T-helper 22 cell (primary cell): ENCODE results near the gene AGFG1.
"Not testable (repeated sequence)": the region's sequence is repeated elsewhere in the genome, so short reads cannot be mapped to it uniquely, and the experiment has no call there.

Experiments used
- DNase-seq: peaks from one replicate; pipeline ENCODE4 v3.0.0-alpha.2; 2020; ENCODE audit warnings: low read depth

The AGFG1 gene

DNA sequence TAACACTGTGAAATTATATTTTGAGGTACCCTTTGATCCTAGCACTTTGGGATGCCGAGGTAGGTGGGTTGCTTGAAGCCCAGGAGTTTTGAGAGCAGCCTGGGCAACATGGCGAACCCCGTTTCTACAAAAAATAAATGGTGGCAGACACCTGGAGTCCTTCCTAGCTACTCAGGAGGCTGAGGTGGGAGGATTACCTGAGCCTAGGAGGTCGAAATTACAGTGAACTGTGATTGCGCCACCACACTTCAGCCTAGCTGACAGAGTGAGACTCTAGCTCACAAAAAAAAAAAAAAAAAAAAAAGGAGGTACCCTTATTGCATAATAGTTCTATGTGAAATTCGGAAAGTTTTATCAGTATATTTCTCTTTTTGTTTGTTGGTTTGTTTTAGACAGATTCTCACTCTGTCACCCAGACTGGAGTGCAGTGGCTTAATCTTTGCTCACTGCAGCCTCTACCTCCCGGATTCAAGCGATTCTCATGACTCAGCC lies 67.6 kb downstream of the AGFG1 start:
- DNase-seq, result no peak

DNA sequence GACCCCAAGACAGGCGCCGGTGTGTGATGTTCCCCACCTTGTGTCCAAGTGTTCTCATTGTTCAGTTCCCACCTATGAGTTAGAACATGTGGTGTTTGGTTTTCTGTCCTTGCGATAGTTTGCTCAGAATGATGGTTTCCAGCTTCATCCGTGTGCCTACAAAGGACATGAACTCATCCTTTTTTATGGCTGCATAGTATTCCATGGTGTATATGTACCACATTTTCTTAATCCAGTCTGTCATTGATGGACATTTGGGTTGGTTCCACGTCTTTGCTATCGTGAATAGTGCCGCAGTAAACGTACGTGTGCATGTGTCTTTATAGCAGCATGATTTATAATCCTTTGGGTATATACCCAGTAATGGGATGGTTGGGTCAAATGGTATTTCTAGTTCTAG lies 68.4 kb downstream of the AGFG1 start:
- not testable (repeated sequence) for DNase-seq

DNA sequence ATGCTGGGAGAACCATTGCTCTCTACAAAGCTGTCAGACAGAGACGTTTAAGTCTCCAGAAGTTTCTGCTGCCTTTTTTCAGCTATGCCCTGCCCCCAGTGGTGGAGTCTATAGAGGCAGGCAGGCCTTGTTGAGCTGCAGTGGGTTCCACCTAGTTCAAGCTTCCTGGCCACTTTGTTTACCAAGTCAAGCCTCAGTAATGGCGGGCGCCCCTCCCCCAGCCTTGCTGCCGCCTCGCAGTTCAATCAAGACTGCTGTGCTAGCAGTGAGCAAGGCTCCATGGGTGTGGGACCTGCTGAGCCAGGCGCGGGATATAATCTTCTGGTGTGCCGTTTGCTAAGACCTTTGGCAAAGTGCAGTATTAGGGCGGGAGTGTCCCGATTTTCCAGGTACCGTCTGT lies 74.0 kb downstream of the AGFG1 start:
- DNase-seq, result no peak

DNA sequence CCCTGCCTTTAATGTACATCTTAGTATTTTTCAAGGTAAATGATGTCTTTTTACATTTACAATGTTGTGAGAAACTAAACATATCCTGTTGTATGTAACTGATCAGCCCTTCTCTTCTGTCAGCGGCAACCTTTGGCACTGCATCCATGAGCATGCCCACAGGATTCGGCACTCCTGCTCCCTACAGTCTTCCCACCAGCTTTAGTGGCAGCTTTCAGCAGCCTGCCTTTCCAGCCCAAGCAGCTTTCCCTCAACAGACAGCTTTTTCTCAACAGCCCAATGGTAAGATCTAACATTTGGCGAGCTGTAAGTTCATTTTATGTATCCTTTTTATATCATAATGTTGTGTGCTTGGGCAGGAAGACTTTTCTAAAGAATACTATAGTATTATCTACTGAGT lies 79.9 kb downstream of the AGFG1 start:
- DNase-seq, result no peak

DNA sequence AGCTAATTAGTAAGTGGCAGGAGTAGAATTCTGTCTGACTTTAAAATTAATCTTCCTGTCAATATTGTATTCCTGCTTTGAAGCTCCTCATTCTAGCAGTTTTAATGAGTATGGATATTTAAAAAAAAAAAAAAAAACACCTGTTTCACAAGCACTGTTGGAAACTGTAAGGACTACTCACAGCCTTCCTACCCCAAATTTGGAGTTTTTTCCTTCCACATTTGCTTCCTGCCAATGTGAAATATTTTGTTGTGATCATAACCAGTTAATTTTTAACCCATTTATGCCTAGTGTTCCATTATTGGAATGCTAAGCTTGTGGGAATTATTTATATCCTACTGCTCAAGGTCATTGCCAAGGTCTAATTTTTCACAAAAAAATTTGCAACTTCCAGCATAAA lies 90.6 kb downstream of the AGFG1 start:
- no peak for DNase-seq

DNA sequence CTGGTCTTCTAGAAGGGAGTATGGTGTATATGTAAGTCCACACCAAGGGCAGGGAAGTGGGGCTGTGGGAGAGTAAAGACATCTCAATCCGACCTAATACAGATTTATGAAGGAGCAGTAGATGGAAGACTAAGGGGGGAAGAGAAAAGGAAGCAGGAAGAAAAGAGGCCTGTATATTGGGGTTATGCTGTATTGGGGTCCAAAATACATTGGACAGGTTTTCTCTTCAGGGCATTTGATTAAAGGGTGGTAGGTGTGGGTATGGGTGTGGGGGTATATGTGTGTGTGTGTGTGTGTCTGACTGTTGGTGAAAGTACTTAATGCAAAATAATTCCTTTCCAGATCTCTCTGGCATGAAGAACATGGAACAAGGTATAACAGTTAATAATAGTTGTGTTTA lies 93.1 kb downstream of the AGFG1 start:
- no peak for DNase-seq

DNA sequence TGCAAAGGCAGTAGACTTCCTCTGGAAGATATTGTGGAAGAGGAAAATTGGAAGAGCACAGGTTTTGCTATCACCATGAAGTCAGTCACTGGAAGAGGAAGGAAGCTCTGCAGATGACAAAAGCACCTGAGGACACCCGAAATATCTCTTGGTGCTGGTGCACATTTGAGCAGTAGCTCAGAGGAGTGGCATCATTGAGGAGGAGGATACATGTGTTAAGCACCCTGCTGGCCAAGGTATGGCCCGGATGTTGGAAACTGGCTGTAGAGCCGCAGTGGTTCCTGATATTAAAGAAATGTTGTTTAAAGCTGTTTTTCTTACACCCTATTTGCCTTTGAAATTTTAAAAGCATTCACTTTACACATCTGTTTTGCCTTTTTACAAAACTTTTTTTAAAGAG lies 94.1 kb downstream of the AGFG1 start:
- DNase-seq, result no peak

DNA sequence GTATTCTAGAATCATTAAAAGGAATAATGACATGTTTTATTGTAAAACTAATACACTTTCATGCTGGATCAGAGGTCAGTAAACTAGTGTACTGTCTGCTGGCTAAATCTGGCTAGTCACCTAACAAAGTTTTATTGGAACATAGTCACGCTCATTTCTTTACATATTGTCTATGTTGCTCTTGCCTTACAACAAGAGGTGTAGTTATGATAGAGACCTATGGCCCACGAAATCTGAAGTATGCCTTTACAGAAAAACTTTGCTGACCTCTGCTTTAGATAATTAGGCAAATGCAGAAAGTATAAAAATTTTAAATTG lies 96.9 kb downstream of the AGFG1 start:
- DNase-seq, result no peak

DNA sequence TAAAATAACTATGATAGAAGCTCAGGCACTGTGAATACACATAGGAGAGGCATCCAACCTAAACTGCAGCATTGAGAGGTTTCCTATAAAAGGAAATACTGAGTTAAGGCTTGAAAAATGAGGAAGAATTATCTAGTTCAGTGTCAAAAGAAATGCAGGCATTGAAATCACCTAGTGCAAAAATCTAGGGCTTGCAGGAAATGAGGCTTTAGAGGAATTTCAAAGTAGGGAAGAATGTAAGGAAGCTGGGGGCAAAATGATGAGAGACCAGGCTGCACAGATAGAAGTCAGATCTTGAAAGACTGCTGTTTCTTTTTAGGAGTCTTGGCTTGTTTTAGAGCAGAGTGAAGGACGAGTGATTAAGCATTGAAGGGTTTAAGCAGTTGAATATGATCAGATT lies 98.7 kb downstream of the AGFG1 start:
- no peak for DNase-seq

DNA sequence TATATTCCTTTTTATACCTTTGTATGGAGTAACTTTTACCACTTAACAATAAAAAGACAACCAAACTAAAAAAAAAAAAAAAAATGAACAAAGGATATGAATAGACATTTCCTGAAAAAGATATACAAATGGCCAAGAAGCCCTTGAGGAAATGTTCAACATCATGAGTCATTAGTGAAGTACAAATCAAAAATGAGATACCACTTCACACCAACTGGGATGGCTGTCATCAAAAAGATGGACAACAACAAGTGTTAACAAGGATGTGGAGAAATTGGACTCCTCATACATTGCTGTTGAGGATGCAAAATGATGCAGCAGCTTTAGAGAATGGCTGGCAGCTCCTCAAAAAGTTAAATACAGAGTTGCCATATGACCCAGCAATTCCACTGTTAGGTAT lies 104.2 kb downstream of the AGFG1 start:
- no peak for DNase-seq

DNA sequence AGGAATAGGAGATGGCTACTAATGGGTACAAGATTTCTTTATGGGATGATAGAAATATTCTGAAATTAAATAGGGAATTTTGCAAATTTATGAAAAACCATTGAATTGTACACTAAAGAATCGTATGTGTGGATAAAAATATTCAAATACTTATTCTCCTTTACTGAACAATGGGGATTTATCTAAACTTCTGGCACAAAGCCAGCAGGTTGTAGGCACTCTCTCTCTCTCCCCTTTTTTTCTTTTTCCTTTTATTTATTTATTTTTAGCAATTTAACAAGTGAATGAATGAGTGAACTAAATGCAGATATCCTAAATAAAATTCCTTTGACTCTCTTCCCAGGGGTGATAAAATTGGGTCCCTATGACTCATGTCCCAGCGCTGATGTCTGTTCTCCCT lies 104.9 kb downstream of the AGFG1 start:
- DNase-seq, result no peak

DNA sequence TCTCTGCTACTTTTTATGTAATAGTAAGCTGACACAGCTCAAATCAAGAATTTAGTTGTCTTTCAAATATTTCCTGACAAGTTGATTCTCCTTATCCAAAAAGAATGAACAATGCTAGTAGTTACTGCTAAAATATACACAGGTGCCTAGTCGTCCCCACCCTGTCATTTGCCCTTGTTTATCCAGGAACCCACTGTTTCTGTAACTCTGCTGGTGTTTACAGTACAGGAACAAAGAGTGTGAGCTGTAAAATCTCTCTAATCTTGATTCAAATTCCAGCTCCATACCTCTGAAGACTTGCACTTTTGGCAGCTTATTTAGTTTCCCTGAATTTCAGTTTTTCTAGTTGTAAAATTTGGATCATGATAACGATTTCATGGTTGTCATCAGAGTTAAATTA lies 105.6 kb downstream of the AGFG1 start:
- DNase-seq, result no peak

DNA sequence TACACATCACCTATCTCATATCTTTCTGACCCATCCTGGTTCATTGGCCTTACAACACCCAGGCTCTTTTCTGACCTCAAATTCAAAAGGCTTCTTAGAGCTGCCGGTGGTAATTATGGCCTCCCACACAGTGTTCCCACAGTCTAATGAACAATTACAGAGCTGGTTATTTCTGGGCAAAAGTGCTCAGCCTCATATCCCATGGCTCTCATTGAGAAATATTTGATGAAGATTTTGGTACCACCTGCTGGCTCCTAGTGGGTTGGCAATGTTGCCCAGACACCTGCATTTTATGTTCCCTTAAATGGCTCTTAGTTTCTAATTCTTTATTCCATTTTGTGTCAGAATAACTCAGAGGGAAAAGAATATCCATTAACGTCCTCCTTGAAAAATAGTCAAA lies 106.7 kb downstream of the AGFG1 start:
- DNase-seq, result no peak

DNA sequence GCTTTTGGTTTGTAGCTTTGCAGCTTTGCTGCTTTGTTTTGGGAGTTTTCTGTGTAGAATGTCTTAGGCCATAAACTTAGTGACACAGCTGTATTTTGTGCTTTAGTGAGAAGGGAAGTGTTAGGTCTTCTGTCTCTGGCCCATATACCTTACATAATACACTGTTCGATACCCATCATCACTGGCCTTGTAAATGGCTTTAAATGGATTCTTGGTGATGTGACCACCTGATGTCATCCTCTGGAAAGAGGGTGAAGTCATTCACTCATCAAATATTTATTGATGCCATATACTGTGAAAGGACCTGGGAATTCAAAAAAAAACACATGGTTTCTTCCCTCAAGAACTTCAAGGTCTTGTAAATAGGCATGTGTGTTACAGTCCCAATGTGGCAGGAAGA lies 107.8 kb downstream of the AGFG1 start:
- DNase-seq, result no peak

DNA sequence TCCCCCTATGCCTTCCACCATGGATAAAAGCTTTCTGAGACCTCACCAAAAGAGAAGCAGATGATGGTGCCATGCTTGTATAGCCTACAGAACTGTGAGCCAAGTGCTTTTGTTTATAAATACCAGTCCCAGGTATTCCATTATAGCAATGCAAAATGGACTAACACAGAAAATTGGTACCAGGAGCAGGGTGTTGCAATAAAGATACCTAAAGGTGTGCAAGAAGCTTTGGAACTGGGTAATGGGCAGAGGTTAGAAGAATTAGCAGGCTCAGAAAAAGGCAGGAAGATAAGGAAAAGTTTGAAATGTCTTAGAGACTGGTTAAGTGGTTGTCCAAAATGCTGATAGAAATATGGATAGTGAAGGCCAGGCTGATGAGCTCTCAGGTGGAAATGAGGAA lies 110.4 kb downstream of the AGFG1 start:
- no peak for DNase-seq

DNA sequence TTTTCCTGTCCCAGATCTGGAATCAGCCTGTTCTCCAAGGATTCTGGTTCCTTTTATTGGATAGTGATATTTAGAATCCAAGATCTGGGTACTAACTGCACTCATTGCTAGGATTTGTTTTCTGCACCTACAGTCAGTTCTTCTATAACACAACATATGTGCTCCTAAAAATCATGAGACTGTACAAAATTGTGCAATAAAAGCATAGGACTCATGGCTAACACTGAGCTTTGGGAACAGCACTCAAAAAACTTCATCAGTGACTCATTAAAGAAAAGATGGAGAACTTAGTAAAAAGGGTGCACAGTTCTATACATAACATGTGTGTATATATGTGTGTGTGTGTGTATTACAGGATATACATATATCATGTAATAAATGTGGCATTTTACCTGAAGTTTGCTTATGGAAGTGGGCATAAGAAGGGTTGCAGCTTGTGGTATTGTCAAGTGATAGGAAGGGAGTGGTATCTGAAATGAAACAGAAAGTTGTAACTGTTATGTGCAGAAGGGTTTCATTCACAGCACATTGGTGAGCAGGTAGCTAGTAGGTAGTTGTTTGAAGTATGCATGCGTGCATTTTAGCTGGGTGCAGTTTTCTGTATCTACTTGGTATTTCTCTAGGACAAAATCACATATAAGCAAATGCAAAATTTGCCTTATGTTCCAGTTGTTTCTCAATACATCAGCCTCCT lies 120.9 kb downstream of the AGFG1 start:
- DNase-seq, result no peak

DNA sequence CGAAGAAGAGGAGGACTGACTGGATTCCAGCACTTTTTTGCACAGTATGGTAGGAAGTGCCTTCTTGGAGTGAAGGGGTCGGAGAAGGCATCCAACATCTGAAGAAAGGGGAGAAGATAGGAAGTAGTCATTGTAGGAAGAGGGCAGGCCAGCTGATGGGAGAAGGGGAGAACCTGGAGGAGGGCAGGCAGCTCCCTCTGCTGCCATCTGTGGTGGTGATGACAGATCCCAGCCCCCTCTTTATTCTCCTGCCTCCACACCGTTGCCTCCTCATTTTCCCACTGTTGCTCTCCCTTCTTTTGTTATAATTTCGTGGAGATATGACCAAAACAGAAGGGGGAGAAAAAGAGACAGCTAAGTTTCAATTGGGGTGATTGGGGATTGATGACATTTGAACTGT lies 123.8 kb downstream of the AGFG1 start:
- DNase-seq, result no peak

DNA sequence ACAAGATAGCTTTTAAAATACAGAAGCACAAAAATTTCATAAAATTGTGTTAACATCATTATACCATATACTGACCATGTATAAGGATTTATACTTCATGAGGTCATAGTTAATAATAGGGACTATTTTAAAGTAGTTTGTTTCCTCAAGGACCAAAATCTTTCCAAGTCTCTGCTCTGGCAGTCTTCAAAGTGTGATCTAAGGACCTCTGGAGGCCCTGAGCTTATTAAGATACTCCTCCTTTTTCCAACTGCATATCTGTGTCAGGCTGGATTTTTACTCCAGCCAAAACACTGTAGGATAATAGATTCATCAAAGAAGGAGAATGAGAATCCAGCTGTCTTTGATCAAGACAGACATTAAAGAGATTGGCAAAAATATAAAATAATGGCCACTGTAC lies 125.1 kb downstream of the AGFG1 start:
- no peak for DNase-seq

DNA sequence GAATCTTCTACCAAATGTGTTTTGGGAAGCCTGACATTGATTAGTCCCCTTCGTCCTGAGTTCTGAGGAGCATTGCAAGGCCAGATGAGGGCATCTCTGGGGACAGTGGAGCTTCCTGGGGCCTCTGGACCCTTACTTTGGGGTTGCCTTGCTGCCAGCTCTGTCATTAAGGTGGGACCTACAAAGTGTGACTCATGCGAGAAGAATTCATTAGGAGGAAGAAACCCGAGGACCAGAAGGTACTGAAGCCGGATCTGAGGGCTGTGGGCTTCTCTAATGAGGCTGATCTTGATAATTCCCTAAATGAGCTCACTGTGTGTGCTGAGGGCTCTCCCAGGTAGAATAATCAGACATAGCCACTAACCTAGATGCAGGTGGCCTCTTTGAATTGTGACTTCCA lies 126.0 kb downstream of the AGFG1 start:
- DNase-seq, result no peak

DNA sequence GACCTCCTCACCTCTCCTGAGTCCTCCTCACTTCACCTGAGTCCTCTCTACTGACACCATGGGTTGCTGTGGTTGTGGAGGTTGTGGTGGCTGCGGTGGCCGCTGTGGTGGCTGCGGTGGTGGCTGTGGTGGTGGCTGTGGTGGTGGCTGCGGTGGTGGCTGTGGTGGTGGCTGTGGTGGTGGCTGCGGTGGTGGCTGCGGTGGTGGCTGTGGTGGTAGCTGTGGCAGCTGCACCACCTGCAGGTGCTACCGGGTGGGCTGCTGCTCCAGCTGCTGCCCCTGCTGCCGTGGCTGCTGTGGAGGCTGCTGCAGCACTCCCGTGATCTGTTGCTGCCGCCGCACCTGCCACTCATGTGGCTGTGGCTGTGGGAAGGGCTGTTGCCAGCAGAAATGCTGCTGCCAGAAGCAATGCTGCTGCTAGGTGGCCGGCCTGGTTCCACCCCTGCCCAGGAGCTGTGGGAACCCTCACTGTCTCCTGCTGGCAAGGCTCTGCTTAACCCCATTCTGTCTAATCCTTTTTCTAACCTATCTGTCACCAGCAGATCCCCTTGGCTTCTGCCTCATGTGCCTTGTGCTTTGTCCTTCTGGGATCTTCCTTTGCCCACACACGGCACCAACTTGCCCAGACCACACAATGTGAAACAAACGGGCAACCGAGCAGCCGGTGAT lies 127.0 kb downstream of the AGFG1 start, which contains the start of gene SCYGR2:
SCYGR2 (plus strand) TSS at position 59 of the 669 bp plus-strand sequence; CDS start at position 59, 0 bp downstream.
- not testable (repeated sequence) for DNase-seq

DNA sequence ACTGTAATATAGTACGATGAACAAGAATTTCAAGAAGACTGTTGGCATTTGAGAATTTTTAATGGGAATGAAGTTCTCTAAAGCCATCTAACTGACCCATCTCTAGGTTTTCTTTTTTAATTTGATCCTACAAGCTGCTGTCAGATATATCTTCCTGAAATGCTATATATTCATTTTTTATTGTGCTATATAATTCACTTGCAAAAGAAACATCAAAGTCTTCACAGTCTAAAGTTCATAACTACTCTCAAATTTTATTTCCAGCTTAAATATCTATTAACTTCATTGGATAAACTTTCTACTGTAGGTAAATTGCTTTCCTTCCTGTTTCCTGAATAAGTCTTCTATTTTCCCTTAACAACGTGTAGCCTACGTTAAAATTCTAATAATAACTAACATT lies 130.4 kb downstream of the AGFG1 start:
- DNase-seq, result no peak

DNA sequence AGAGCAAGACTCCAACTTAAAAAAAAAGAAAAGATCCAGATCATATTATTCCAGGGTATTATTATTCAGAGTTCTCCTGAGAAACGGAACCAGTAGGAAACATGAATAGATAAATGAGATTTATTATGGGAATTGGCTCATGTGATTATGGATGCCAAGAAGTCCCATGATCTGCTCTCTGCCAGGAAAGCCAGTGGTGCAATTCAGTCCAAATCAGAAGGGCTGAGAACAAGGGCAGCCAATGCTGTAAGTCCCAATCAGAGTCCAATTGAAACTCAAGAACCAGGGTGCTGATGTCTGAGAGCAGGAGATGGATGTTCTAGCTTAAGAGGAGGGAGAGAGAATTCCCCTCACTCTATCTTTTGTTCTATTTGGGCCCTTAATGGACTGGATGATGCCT lies 134.5 kb downstream of the AGFG1 start:
- no peak for DNase-seq

DNA sequence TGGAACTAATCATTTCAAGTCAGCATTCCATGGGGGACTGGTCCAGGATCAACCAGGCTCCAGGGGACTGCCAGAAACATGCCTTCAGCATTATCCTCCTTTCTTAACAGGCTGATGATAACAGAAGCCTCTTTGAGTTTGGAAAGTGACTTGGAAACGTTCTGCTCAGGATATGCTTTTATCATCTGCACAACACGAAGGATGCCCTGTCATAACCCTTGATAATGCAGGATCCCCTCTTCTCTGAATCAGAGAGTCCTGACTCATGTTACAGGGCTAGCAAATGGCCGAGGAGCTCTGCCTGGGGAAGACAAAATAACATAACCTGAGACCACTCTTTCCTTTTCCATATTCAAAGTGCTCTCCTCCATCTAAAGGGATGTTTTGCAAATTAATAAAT lies 136.0 kb downstream of the AGFG1 start:
- no peak for DNase-seq
